ENCODE measurements around the gene CALML5. TPM values are rescaled to one million over a fixed set of nuclear protein-coding genes. Genes with fewer than 3 reads are reported as not detected.

Gene CALML5
- total RNA-seq = not detected
- long read RNA-seq = 0 reads

GRCh38 chr10:5499493-5500140, at the start of gene CALML5:
TSS of gene CALML5 (minus strand) at chr10:5499570. CDS start at chr10:5499438, 132 bp downstream.
- no peaks in the 10 kb centered on the region for H3K4me1 ChIP-seq
- no peaks in the 10 kb centered on the region for H3K9me3 ChIP-seq (replicated peaks)
- H3K4me3 ChIP-seq = no peak within 1 kb of the TSS
- DNase-seq = no peak
- H3K36me3 ChIP-seq = no peaks in the 10 kb centered on the region
- H3K27ac ChIP-seq (replicated peaks) = no peak within 1 kb of the TSS
- intact Hi-C loops (cut with micrococcal nuclease) = no loop called here
- peaks cover 17% of the 10 kb centered on the region for H3K27me3 ChIP-seq (ENCODE audit: low read depth)
- TF ChIP-seq CTCF (IDR thresholded peaks at IDR 0.05; ENCODE audit: borderline replicate concordance) = no peak

GRCh38 chr10:5547931-5548660, 48.7 kb upstream of the CALML5 start:
- TF ChIP-seq CTCF (IDR thresholded peaks at IDR 0.05; ENCODE audit: borderline replicate concordance) = no peak
- H3K9me3 ChIP-seq (replicated peaks) = peaks cover 12% of the 10 kb centered on the region
- DNase-seq = peak; percentile 18
- peaks cover 36% of the 10 kb centered on the region for H3K4me1 ChIP-seq
- H3K27me3 ChIP-seq (ENCODE audit: low read depth) = peaks cover 5% of the 10 kb centered on the region
- H3K27ac ChIP-seq (replicated peaks) = peak overlapping the region; percentile 79
- peak overlapping the region; percentile 48 for H3K4me3 ChIP-seq
- H3K36me3 ChIP-seq = no peaks in the 10 kb centered on the region
- intact Hi-C loops (cut with micrococcal nuclease) = no loop called here

GRCh38 chr10:5547681-5547930, 48.2 kb upstream of the CALML5 start:
- peak overlapping the region; percentile 79 for H3K27ac ChIP-seq (replicated peaks)
- H3K27me3 ChIP-seq (ENCODE audit: low read depth) = no peaks in the 10 kb centered on the region
- H3K4me3 ChIP-seq = peak overlapping the region; percentile 48
- H3K9me3 ChIP-seq (replicated peaks) = peaks cover 17% of the 10 kb centered on the region
- intact Hi-C loops (cut with micrococcal nuclease) = no loop called here
- peaks cover 36% of the 10 kb centered on the region for H3K4me1 ChIP-seq
- H3K36me3 ChIP-seq = no peaks in the 10 kb centered on the region
- TF ChIP-seq CTCF (IDR thresholded peaks at IDR 0.05; ENCODE audit: borderline replicate concordance) = no peak
- no peak for DNase-seq

- H3K27ac ChIP-seq (replicated peaks) = peak overlapping the region; percentile 79
- no peak for TF ChIP-seq CTCF (IDR thresholded peaks at IDR 0.05; ENCODE audit: borderline replicate concordance)
- peaks cover 36% of the 10 kb centered on the region for H3K4me1 ChIP-seq
- no peaks in the 10 kb centered on the region for H3K36me3 ChIP-seq
- intact Hi-C loops (cut with micrococcal nuclease) = no loop called here
- no peaks in the 10 kb centered on the region for H3K27me3 ChIP-seq (ENCODE audit: low read depth)
- peak; percentile 5 for DNase-seq
- H3K4me3 ChIP-seq = no peak overlapping the region
- H3K9me3 ChIP-seq (replicated peaks) = peaks cover 22% of the 10 kb centered on the region
Observed at GRCh38 chr10:5546891-5547680, 47.7 kb upstream of the CALML5 start.

- peak; percentile 50 for DNase-seq
- H3K27ac ChIP-seq (replicated peaks) = peak overlapping the region; percentile 67
Observed at GRCh38 chr10:5545778-5546710, 46.7 kb upstream of the CALML5 start.

More at GRCh38 chr10:5545778-5546710, 46.7 kb upstream of the CALML5 start:
- Histone ChIP-seq H3K4me1 (peaks cover 36% of the 10 kb centered on the region), H3K27me3 (ENCODE audit: low read depth) (no peaks in the 10 kb centered on the region), H3K36me3 (no peaks in the 10 kb centered on the region), H3K4me3 (no peak overlapping the region), H3K9me3 (replicated peaks) (peaks cover 33% of the 10 kb centered on the region)
- no peak for TF ChIP-seq CTCF (IDR thresholded peaks at IDR 0.05; ENCODE audit: borderline replicate concordance)
- intact Hi-C loops (cut with micrococcal nuclease) = no loop called here

Measured in left ventricle myocardium inferior (tissue), 1 donor.